Measurements from ENCODE around the gene CD5L.

CD5L gene

GRCh38 chr1:157806431-157807149 lies 35.0 kb downstream of the CD5L start:
- DNase-seq, result no peak

GRCh38 chr1:157803851-157804250 lies 37.8 kb downstream of the CD5L start:
- DNase-seq, result no peak

GRCh38 chr1:157799996-157800395 lies 41.6 kb downstream of the CD5L start:
- no peak for DNase-seq

GRCh38 chr1:157798211-157798610 lies 43.4 kb downstream of the CD5L start:
- no peak for DNase-seq

- no peak for DNase-seq
Measured at GRCh38 chr1:157785248-157785647, 56.4 kb downstream of the CD5L start.

- DNase-seq, result no peak
Measured at GRCh38 chr1:157784801-157785200, 56.8 kb downstream of the CD5L start.

- DNase-seq, result no peak
Measured at GRCh38 chr1:157782931-157783330, 58.7 kb downstream of the CD5L start.

GRCh38 chr1:157781048-157781447 lies 60.6 kb downstream of the CD5L start:
- no peak for DNase-seq

All from NCI-H1694 treated with DMSO at 0.1 percent for 48 hours (cell line).